Spleen (tissue), 7 donors: ENCODE results near the gene CRMP1.

Experiments used
- CTCF ChIP-seq, 11 experiments: fragments of 200-600 bp in 7 of 11; fragments of 450-650 bp in 4 of 11; sonication (generic) in 4 of 11; IDR thresholded peaks in 8 of 11; conservative IDR thresholded peaks in 3 of 11; 1 replicate in 7 of 11; 2 replicates in 4 of 11; pipeline versions ENCODE4 v1.4.0 to v1.8.0; 2016 to 2021; ENCODE audit warnings: antibody characterized with exemption in 11 of 11, inconsistent platforms in 4 of 11, mild to moderate bottlenecking in 1 of 11
- POLR2A ChIP-seq, 3 donors: fragments of 450-650 bp; IDR thresholded peaks; one replicate each; pipeline ENCODE4 v1.5.1; 2017; ENCODE audit warnings: antibody characterized with exemption in 3 of 3, mild to moderate bottlenecking in 1 of 3
- POLR2AphosphoS5 ChIP-seq, 3 donors: sonication (generic); formaldehyde crosslinking; IDR thresholded peaks; one replicate each; pipeline ENCODE4 v1.5.1; 2017; ENCODE audit warnings: antibody characterized with exemption in 3 of 3
- donor health status: DM: no; HTN: no; CAD: no; lungs with moderate emphysema.
- donor health status: DM: no; HTN: no; CAD: no.
- donor health status: DM: no; HTN: no; CAD: no.

GRCh38 chr4:5773271-5773555 is 119.7 kb downstream of the CRMP1 start:
- no peak for TF ChIP-seq CTCF (IDR thresholded peaks at IDR 0.05 in 8 of 11, conservative IDR thresholded peaks at IDR 0.05 in 3 of 11)
- TF ChIP-seq POLR2A (IDR thresholded peaks at IDR 0.05) = no peak
- TF ChIP-seq POLR2AphosphoS5 (IDR thresholded peaks at IDR 0.05) = no peak
